Endodermal cell (in vitro differentiated cells): ENCODE data around the gene ACVR1. TPM values are rescaled to one million over a fixed set of nuclear protein-coding genes. Genes with fewer than 3 reads are reported as not detected.

Experiments used
- DNase-seq: peaks from one replicate; pipeline ENCODE4 v3.0.0-alpha.2; 2017
- H3K27ac ChIP-seq: 2 replicates; pipeline ENCODE4 v1.5.1; 2013; ENCODE audit warnings: mild to moderate bottlenecking, low read depth, low read length, moderate library complexity
- H3K27me3 ChIP-seq: 2 replicates; pipeline ENCODE4 v1.6.1; 2013; ENCODE audit warnings: mild to moderate bottlenecking, low read length, moderate library complexity; ENCODE audit not compliant: insufficient read depth, control insufficient read depth, poor library complexity, severe bottlenecking
- H3K36me3 ChIP-seq: 2 replicates; pipeline ENCODE4 v1.7.0; 2013; ENCODE audit warnings: mild to moderate bottlenecking, low read length, moderate library complexity; ENCODE audit not compliant: control insufficient read depth, insufficient read depth
- H3K4me1 ChIP-seq: one replicate; pipeline ENCODE4 v1.7.0; 2013; ENCODE audit warnings: low read length; ENCODE audit not compliant: control insufficient read depth, insufficient read depth
- H3K4me3 ChIP-seq: 2 replicates; pipeline ENCODE4 v1.5.1; 2013; ENCODE audit warnings: mild to moderate bottlenecking, low read length, moderate library complexity
- H3K9ac ChIP-seq: 2 replicates; pipeline ENCODE4 v1.6.1; 2013; ENCODE audit warnings: mild to moderate bottlenecking, low read length, moderate library complexity; ENCODE audit not compliant: poor library complexity, severe bottlenecking; ENCODE audit errors: extremely low read depth
- H3K9me3 ChIP-seq: 2 replicates; pipeline ENCODE4 v1.6.1; 2013; ENCODE audit warnings: mild to moderate bottlenecking, low read length, moderate library complexity; ENCODE audit not compliant: control insufficient read depth
- H3K27ac Mint-ChIP-seq: 2 replicates; pipeline ENCODE4 v1.8.0; 2020; ENCODE audit warnings: mixed read lengths
- H3K27me3 Mint-ChIP-seq: 2 replicates; pipeline ENCODE4 v1.8.0; 2021; ENCODE audit warnings: mild to moderate bottlenecking, mixed read lengths; ENCODE audit not compliant: insufficient read depth
- H3K36me3 Mint-ChIP-seq: 2 replicates; pipeline ENCODE4 v1.8.0; 2020; ENCODE audit warnings: low read depth, mixed read lengths
- H3K4me1 Mint-ChIP-seq: 2 replicates; pipeline ENCODE4 v1.8.0; 2020; ENCODE audit warnings: mixed read lengths
- H3K4me3 Mint-ChIP-seq: 2 replicates; pipeline ENCODE4 v1.8.0; 2020; ENCODE audit warnings: mild to moderate bottlenecking, moderate library complexity, mixed read lengths
- H3K9me3 Mint-ChIP-seq: 2 replicates; pipeline ENCODE4 v1.8.0; 2020; ENCODE audit warnings: mild to moderate bottlenecking, mixed read lengths
- CTCF ChIP-seq: fragments of 200-600 bp; sonication (generic); conservative IDR thresholded peaks from 2 replicates; pipeline ENCODE4 v1.5.0; 2021; ENCODE audit warnings: antibody characterized with exemption, mild to moderate bottlenecking
- WGBS, 2 experiments: methylation state at CpG; one replicate each; pipeline versions ENCODE4 v1.1.5 to v1.1.7; 2013; ENCODE audit warnings: missing lambda C conversion rate in 2 of 2, mixed read lengths in 1 of 2; ENCODE audit not compliant: insufficient coverage in 1 of 2, insufficient read length in 1 of 2; 5-methylcytosine and 5-hydroxymethylcytosine counted together
- total RNA-seq, 2 donors: library from RNA; stranded (reverse); fragmentation: NEBNext Ultra II Directional in 1 of 2; extraction: Animal tissue kit (Norgen Biotek cat#: 25700) in 1 of 2; gene quantifications; 2 replicates in 1 of 2; 3 replicates in 1 of 2; pipeline ENCODE4 v1.2.1, GENCODE V29; 2021

ACVR1 gene
- total RNA-seq, 2 donors from 2014 or later: 21.1 to 26.9 TPM

GRCh38 chr2:157808421-157808820, 67.7 kb downstream of the ACVR1 start:
- peaks cover 9% of the 10 kb centered on the region for H3K36me3 Mint-ChIP-seq
- Histone ChIP-seq H3K36me3 (peaks cover 5% of the 10 kb centered on the region), H3K27me3 (no peaks in the 10 kb centered on the region), H3K4me3 (no peak overlapping the region), H3K9me3 (no peaks in the 10 kb centered on the region), H3K9ac (no peak overlapping the region), H3K4me1 (no peaks in the 10 kb centered on the region), H3K27ac (no peak overlapping the region)
- H3K27me3 Mint-ChIP-seq: no peaks in the 10 kb centered on the region
- no peaks in the 10 kb centered on the region for H3K4me1 Mint-ChIP-seq
- no peak for TF ChIP-seq CTCF
- no peak for DNase-seq
- no peak overlapping the region for H3K27ac Mint-ChIP-seq
- H3K9me3 Mint-ChIP-seq: no peaks in the 10 kb centered on the region
- no peak overlapping the region for H3K4me3 Mint-ChIP-seq
- 94 to 100% methylated on average over 2 to 3 of the region's 3 CpGs for WGBS, 2 experiments

GRCh38 chr2:157806426-157807077, 69.6 kb downstream of the ACVR1 start:
- H3K27me3 ChIP-seq: no peaks in the 10 kb centered on the region
- WGBS, 2 experiments: 94 to 97% methylated on average over 5 to 7 of the region's 7 CpGs
- peaks cover 7% of the 10 kb centered on the region for H3K36me3 Mint-ChIP-seq
- no peaks in the 10 kb centered on the region for H3K9me3 Mint-ChIP-seq
- no peak overlapping the region for H3K27ac ChIP-seq
- no peak for TF ChIP-seq CTCF
- no peak overlapping the region for H3K9ac ChIP-seq
- DNase-seq: no peak
- no peaks in the 10 kb centered on the region for H3K9me3 ChIP-seq
- no peak overlapping the region for H3K27ac Mint-ChIP-seq
- H3K4me3 Mint-ChIP-seq: no peak overlapping the region
- H3K4me1 Mint-ChIP-seq: no peaks in the 10 kb centered on the region
- no peaks in the 10 kb centered on the region for H3K4me1 ChIP-seq
- H3K4me3 ChIP-seq: no peak overlapping the region
- H3K36me3 ChIP-seq: peaks cover 4% of the 10 kb centered on the region
- no peaks in the 10 kb centered on the region for H3K27me3 Mint-ChIP-seq

GRCh38 chr2:157805519-157805918, 70.6 kb downstream of the ACVR1 start:
- TF ChIP-seq CTCF: no peak
- Histone ChIP-seq H3K4me3 (no peak overlapping the region), H3K9ac (no peak overlapping the region), H3K27me3 (no peaks in the 10 kb centered on the region), H3K9me3 (no peaks in the 10 kb centered on the region), H3K36me3 (no peaks in the 10 kb centered on the region), H3K27ac (no peak overlapping the region), H3K4me1 (no peaks in the 10 kb centered on the region)
- H3K9me3 Mint-ChIP-seq: no peaks in the 10 kb centered on the region
- H3K36me3 Mint-ChIP-seq: peaks cover 8% of the 10 kb centered on the region
- no peak for DNase-seq
- H3K4me3 Mint-ChIP-seq: no peak overlapping the region
- H3K4me1 Mint-ChIP-seq: no peaks in the 10 kb centered on the region
- no peak overlapping the region for H3K27ac Mint-ChIP-seq
- H3K27me3 Mint-ChIP-seq: no peaks in the 10 kb centered on the region
- WGBS, 2 experiments: 73 to 95% methylated on average over 1 to 3 of the region's 3 CpGs
